ENCODE data around the gene SSH2.

SSH2 gene

DNA sequence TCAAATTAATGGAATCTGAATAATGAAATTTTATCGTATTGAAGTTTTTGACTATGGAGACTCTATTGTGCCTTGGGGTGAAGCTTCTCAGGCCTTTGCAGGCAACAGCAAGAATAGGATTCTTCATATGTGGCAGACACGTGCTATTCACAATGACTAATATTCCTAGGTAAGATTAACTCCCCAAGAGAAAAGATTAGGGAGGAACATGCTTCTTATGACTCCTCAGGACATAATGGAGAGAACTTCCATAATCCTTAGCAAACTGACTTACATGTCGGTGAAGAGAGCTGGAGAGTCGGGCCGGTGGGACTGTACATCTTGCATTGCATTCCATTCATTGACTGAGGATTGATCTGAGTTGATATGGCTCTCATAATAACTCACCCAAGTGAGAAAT, 258.4 kb downstream of the SSH2 start:
- no peak overlapping the region for H3K4me3 ChIP-seq (ENCODE audit: control insufficient read depth, low read depth, low read length)
- TF ChIP-seq, protein P1, sequence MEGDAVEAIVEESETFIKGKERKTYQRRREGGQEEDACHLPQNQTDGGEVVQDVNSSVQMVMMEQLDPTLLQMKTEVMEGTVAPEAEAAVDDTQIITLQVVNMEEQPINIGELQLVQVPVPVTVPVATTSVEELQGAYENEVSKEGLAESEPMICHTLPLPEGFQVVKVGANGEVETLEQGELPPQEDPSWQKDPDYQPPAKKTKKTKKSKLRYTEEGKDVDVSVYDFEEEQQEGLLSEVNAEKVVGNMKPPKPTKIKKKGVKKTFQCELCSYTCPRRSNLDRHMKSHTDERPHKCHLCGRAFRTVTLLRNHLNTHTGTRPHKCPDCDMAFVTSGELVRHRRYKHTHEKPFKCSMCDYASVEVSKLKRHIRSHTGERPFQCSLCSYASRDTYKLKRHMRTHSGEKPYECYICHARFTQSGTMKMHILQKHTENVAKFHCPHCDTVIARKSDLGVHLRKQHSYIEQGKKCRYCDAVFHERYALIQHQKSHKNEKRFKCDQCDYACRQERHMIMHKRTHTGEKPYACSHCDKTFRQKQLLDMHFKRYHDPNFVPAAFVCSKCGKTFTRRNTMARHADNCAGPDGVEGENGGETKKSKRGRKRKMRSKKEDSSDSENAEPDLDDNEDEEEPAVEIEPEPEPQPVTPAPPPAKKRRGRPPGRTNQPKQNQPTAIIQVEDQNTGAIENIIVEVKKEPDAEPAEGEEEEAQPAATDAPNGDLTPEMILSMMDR (IDR thresholded peaks at IDR 0.05; ENCODE audit: control insufficient read depth, insufficient read depth, low read depth, low read length, missing control alignments), result no peak
- DNase-seq (ENCODE audit: low read depth), result no peak

DNA sequence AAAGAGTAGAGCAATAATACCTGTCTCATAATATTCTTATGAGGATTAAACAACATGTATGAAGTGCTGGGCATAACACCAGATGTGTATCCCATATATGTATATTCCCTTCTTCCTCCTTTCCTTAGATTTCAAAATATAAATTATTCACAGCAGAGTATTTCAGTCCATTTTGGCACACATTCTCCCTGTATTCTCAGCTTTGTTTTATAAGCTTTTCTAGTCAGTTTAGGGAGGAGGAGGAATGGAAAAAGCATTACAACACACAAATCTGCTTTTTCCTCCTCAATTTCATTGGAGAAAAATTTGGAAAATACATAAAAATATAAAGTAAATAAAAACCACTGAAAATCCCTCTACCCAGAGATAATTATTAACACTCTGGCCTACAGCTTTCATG, 260.8 kb downstream of the SSH2 start:
- DNase-seq (ENCODE audit: low read depth), result no peak
- TF ChIP-seq, protein P1 (IDR thresholded peaks at IDR 0.05; ENCODE audit: control insufficient read depth, insufficient read depth, low read depth, low read length, missing control alignments), result no peak
- no peak overlapping the region for H3K4me3 ChIP-seq (ENCODE audit: control insufficient read depth, low read depth, low read length)

DNA sequence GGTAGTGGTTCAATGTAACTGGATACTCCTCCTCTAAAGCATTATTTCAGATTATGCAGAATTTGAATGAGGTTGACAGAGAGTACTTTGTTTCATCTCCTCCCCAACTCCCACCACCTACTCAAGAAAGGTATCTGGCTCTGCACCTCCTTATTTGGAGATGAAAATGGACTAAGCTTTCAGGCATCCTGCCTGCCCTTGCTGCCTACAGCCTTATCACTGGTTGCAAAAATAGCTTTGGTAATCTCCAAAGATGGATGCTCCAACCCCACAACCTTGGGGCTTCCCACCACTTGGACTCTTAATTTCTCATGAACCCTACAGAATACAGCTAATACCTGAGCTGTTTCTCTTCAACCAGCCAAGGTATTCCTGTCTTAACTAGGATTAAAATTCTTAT, 262.1 kb downstream of the SSH2 start:
- TF ChIP-seq, protein P1 (IDR thresholded peaks at IDR 0.05; ENCODE audit: control insufficient read depth, insufficient read depth, low read depth, low read length, missing control alignments), result no peak
- H3K4me3 ChIP-seq (ENCODE audit: control insufficient read depth, low read depth, low read length), result no peak overlapping the region
- DNase-seq (ENCODE audit: low read depth), result no peak

DNA sequence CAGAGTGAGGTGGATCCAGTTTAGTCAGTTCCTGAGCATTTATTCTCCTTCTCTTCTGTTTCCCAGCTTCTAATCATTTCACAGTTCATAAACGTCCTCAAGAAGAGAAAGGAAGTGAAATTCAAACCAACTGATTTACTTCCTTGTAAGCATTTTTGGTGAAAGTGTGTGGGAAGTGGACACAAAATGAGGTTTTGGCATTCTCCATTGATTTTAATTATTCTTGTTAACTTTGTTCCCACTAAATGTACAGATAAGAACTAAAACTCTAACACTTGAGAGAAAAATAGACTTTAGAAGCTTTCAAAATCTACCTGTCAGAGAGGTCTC, 264.6 kb downstream of the SSH2 start:
- no peak for DNase-seq (ENCODE audit: low read depth)
- TF ChIP-seq, protein P1 (IDR thresholded peaks at IDR 0.05; ENCODE audit: control insufficient read depth, insufficient read depth, low read depth, low read length, missing control alignments), result no peak
- H3K4me3 ChIP-seq (ENCODE audit: control insufficient read depth, low read depth, low read length), result no peak overlapping the region

DNA sequence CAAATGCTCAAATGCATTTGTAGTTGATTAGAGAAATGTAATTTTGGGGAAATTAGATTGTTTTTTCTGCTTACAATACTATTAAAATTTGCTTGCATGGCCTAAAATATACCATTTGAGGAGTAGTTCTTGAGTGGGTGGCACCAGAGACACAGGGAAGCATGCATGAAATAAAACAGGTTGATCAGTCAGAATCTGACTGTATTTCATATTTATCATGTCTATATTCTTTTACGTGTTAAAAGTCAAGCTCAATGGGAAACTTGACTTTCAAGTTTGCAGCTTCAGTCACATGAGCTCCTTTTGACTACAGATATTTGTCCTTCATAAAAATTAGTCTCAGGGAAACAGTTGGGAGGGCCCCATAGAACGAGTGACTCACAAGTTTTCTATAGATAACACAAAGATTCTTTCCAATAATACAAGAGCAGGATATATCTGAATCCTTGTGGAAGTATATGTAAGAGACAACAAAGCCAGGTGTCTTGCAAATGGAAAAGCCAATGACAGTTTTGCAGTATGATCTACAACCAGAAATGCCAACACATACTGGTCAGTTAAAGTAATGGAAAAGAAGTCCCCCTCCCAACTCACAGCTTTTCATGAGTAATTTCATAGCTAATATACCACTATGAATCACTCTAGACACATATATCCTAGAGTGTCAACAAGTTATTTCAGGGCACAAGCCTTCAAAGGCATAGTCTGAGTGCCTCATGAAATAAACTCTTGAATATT, 265.1 kb downstream of the SSH2 start:
- DNase-seq (ENCODE audit: low read depth), result no peak
- no peak overlapping the region for H3K4me3 ChIP-seq (ENCODE audit: control insufficient read depth, low read depth, low read length)
- TF ChIP-seq, protein P1 (IDR thresholded peaks at IDR 0.05; ENCODE audit: control insufficient read depth, insufficient read depth, low read depth, low read length, missing control alignments), result no peak

DNA sequence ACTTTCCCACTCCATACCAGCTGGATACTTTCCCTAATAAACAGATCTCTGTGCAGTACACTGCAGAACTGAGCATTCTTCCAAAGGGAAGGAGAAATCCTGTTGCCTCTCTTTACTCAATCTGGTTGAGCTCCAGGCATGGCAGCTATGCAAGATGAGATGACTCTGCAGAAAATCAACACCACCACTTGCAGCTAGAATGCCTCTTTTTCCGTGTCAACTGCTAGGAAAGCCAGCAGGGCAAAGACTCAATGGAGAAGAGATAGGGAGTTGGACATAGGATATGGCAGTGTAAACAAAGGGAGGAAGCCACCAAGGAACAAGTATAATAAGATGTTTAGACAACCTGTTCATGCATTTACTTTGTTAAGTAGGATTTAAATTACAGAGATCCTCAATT, 266.9 kb downstream of the SSH2 start:
- H3K4me3 ChIP-seq (ENCODE audit: control insufficient read depth, low read depth, low read length), result no peak overlapping the region
- TF ChIP-seq, protein P1 (IDR thresholded peaks at IDR 0.05; ENCODE audit: control insufficient read depth, insufficient read depth, low read depth, low read length, missing control alignments), result no peak
- DNase-seq (ENCODE audit: low read depth), result no peak
